Stimulated activated CD8-positive, alpha-beta memory T cell treated with anti-CD3 and anti-CD28 coated beads, Interleukin-4, amount 100 ng/mL, for 24 hours (primary cell): ENCODE data around the gene DPP10.

Source experiments
- DNase-seq: peaks from one replicate; pipeline ENCODE4 v3.0.0-alpha.2; 2020; ENCODE audit warnings: low read depth

The DPP10 gene

DNA sequence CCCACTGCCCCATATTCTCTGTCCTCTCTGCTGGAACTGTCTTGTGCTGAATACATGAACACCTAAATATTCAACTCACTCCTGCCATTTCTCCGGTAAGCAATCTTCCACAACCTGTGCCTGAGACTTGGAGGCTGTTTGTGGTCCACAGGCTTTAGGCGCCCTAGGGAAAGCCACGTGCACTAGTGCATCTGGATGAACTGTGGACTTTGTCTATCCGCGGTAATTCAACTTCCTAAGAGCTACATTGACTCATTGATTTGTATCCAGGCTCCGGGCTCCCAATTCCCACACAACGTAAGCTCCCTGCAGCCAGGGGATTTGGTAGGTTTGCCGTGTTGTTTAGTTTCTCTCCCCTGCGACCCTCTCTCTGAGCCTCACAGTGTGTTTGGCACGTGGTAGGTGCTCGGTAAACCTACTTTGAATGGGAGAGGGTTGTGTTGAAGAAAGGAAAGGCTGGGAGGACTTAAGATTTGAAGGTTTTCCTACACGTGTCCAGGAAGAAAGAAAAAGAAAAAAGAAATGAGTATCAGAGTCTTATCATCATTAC is 718.2 kb downstream of the DPP10 start:
- DNase-seq: no peak

DNA sequence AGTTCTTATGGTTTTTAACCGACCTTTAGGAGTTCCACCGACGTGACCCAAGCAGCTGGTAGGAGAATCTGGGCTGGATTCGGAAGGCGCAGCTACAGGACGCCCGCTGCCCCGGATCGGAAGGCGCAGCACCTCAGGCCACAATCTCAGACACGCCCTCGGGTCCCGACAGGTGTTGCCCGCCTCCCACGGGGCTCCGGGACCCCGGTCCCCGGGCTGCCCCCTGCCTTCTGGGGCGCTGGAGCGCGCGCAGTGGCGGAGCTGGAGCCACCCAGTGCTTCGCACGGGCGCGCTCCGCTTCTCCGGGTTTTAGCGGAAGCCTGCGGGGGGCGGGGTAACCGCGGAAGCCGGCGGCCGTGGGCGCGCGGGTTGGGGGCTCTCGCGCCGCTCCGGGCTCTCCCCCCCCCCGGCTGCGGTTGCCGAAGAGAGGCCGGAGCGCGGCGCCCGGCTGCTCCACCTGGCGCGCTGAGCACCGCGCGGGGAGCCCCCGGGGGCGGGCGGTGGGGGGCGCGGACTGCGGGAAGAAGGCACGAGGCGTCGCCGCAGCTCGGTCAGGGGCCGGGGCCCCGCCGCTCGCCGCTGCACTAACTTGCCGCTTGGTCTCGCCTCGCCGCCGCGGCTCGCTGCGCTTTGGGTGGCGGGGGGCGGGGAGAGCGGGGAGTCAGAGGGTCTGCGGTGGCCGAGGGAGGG is 718.8 kb downstream of the DPP10 start:
- no peak for DNase-seq

DNA sequence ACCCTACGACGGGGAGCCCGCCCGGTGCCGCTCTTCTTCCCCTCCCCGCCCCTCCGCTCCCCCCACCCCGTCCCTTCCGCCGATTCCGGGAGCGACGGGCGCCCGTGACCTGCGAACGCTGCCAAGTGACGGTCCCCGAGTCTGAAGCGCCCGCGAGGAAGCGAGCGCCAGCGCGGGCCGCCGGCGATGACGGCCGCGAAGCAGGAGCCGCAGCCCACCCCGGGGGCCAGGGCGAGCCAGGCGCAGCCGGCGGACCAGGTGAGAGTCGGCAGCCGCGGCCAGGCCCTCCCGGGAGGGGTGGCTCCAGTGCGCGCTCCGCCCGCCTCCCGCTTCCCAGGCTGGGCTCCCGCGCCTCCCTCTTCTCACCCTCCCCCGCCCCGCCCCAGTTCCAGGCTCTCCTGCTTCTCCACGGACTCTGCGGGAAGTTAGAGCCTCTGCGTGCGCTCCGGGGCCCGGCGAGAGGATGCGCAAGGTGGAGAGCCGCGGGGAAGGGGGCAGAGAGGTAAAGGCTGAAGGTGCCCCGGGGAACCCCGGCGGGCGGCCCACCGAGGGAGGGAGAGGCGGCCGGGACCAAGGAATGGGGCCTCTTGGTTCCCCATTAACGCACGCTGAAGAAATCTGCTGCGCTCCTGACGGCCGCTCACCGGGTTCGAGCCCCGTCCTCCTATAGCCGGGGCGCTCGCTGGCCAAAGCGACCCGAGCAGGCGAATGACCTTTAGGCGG is 719.5 kb downstream of the DPP10 start:
- DNase-seq: no peak

DNA sequence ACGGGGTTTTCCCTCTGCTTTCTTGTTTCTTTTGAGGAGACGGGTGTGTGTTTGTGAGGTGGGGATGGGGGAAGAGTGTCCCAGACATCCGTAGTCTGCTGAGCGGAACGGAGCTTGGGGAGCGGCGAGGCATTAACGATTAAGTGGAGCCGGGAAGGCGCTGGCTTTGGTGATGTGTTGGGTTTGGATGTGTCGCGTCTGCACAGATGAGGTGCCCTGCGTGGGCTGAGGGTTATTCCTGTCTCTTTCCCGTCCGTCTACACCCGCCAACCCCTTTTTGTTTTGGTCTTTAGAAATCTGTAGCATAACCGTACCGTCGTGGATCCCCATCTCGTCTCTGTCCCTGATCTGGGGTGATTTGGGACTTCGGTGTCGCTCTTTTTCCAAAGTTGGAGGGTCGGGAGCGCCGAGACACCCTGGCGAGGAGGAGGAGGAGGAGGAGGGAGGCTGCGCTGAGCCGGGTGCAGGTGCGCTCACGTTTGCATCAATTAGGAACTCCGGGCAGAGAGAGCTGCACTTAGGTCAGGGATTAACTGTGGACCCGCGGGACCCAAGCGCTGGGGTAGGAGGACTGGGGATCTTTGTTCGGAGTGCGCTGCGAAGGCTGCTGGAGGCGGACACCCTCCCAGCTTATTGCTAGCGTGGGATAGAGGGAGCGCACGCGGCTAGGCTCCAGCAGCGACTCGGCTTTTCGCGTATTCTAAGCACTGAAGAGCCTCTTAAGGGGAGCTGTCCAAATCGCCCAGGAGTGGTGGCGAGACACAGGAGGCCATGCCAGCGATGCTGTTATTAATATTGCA is 720.3 kb downstream of the DPP10 start:
- no peak for DNase-seq

DNA sequence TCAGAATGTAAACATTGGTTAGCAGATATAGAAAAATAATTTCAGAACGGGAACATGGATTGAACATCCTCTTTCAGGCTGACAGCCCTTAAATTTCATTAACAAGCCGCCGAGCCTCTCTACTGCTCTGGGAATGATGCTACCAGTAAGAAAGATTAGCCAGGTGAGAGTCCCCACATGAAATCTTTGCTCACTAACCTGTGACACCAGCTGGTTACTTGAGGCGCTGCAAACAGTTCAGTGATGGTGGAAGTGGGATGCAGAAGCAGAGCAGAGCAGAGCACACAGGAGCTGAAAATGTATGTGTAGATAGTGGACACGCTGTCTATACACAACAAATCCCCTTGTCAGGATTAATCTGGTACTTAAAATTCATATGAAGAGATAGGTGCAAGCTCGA is 721.1 kb downstream of the DPP10 start:
- DNase-seq: no peak

DNA sequence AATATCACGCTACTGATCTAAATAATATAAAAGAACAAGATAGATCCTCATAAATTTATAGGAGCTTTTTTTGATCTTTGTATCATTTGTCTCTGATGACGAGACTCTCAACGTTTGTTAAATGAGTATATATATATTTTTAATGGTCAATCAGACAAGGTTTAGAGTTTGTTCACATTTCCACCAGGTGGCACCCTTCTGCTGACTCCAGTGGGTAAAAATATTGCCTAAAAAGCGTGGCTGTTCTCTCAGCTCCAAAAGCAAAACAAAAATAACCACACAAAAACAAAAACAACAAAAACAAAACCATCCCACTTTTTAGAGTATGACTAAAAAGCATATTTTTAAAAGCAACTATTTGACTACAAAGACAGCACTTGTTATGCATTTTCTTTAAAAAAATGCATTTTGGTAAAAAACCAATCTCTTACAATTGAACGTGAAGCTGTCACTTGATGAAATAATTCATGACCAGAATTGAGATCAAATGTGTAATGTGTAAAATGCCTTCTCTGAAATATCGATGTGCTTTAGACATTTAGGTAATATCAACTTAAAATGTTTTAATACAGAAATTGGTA is 723.2 kb downstream of the DPP10 start:
- DNase-seq: no peak

DNA sequence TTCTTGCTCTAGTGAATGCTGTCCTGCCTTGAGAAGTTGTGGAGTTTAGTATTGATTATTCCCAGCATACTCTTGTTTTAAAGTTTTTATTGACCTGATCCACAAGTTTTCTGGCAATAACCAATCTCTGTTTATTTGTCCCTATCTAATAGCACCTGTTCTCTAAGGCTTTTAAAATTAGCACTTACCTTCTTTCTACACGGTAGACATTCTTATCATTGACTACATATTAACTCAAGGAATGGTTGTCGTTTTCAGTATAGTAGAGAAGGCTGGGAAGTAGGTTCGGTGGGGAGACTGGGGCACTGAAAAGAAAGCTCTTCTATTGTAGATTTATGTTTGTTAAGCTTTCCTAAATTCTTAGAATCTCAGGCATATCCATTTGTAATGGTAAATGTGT is 726.0 kb downstream of the DPP10 start:
- no peak for DNase-seq

DNA sequence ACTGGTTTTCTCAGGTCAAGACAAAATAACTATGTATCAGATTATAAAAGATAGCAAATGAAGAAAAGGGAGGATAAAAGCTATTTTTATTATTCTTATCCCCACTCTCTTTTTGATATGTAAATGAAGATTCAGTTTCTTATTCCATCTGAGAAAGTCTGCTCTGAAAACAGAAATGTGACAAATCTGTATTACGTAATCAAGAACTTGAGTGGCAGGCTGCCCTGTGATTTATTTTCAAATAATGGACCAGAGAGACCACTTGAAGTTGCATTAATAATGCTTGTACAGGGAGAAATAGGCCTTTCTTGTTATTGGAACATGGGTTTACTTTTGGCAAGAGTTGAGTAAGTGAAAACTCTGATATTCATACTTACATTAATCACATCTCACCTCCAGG is 727.4 kb downstream of the DPP10 start:
- DNase-seq: no peak

DNA sequence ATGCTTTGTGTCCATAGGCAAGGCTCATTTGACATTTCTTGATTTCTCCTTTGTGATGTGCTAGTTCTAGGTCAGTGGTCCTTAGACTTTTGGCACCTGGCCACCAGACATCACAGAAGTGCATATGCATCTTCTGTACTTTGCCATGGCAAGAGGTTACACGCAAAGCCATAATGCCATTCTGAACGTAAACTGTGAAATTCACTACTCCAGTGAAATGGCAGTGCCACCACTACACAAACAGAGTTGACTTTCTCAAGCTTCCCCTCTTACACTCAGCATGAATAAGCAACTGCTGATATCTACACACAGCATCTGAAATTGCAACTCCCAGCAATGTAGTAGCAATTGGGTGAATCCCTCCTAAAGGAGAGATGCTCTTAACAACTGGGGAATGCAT is 729.3 kb downstream of the DPP10 start:
- DNase-seq: no peak

DNA sequence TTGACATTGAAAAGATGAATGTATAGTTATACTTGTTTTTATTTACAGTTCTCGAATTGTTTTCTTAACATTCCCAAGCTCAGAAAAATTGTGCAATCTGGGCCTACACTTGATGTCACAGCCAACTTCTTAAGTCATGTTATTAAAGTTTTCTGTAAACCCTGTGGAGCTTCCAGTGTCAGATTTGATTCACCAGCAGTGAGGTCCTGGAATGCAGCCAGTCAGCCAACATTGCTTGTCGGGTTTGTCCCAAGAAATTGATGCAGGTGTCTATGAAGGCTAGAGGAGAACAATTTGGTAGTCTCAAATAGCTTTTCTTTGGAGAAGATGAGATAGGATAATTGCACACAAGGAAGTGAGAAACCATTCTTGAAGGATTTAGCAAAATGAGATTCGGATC is 732.2 kb downstream of the DPP10 start:
- DNase-seq: no peak

DNA sequence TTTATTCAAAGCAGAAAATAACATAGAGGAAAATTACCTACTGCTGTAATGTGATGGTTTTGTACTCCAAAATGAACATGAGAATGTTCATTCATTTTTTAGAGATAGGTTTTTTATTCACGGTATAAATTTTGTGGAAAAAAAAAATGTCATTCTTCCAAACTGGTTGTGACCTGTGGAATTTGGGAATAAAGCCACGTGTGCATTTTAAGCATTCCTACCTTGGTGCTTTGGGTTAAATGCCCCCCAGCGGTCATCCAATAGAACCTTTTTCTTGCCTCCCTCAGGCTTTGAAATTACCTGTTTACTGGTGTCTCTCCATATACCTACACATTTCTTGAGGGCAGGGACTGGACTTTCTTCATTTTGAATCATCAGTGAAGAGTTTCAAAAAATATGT is 740.7 kb downstream of the DPP10 start:
- DNase-seq: no peak

DNA sequence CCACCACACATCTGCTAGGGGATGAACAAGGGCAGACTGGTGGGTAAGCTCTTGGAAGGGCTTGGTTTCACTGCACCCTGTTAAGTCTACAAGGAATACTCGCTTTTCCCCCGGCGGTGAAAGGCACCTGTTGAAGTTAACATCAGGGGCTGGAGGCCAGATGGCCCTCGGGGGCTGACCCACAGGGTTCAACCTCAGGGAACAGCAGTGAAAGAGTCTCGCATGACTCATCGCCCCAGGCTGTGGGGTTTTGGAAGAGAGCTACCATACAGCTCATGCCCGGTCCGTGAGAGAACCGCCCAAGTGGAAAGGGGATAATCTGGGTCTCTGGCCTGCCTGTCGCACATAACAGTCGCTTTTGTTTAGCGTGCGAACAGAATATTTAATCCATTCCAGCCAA is 748.0 kb downstream of the DPP10 start:
- no peak for DNase-seq

DNA sequence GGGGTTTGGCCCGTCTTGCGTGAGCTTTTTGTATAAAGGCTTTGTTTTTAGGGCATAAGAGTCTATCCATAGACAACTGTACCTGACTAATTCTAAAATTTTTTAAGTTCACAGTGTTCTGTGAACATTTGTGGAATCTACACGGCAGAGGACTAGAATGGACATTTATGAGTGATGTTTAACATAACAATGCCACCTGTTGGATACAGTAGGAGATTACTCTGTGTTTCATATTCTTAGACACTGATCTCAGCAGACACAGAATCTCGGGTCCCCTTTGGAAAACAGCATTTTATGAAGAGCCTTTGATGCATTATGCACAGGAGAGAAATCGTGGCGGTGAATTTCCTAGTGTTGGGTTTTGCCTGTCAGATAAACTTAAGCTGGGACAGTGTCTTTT is 752.2 kb downstream of the DPP10 start:
- DNase-seq: no peak

DNA sequence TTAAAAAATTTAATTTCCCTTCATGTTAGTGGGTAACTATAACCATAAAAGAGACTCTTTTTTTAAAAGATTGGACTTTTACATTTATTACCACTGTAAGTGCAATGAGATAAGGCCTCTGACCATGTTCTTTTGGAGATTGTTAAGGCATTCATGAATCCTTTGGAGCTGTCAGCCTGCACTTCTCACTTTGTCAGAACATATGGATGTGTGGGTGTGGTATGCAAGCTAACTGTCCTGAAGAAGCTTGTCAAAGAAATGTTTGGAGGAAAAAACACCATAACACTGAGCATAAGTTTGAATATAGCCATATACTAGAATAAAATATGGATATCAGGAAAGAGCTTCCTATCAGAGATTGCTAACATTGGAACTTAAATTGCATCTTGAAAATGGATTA is 754.1 kb downstream of the DPP10 start:
- no peak for DNase-seq

DNA sequence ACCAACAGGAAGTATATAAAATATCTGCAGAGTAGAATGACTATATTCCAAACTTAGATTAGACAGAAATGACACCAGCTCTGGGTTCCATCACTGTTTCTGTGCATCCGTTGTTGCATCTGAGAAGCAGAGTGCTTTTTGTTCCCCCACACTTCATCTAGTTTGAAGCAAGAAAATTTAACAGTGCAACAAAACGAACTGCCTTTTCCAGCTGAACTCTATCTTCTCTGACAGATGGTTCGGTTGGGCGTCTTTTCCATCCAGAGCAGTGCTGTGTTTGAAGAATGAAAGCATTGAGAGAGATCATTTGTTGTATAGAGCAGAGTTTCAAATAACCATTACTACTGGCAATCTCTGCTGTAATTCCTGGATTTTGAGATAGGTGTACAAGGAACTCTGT is 757.5 kb downstream of the DPP10 start:
- no peak for DNase-seq

DNA sequence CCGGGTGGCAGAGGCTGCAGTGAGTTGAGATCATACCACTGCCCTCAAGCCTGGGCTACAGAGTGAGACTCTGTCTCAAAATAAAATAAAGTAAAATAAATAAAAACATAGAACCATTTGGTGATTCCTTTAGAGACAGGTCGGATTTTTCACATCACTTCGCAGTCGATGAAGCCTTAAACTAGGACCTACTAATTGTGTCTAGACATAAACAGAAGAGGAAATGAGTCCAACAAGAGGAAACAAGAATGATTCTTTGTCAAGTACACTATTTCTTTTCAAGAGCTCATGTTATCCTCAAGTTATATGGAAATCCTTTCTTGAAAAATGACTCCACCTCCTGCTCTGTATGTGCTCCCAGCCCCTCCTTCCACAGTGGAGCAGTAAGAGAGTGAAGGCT is 758.9 kb downstream of the DPP10 start:
- DNase-seq: no peak

DNA sequence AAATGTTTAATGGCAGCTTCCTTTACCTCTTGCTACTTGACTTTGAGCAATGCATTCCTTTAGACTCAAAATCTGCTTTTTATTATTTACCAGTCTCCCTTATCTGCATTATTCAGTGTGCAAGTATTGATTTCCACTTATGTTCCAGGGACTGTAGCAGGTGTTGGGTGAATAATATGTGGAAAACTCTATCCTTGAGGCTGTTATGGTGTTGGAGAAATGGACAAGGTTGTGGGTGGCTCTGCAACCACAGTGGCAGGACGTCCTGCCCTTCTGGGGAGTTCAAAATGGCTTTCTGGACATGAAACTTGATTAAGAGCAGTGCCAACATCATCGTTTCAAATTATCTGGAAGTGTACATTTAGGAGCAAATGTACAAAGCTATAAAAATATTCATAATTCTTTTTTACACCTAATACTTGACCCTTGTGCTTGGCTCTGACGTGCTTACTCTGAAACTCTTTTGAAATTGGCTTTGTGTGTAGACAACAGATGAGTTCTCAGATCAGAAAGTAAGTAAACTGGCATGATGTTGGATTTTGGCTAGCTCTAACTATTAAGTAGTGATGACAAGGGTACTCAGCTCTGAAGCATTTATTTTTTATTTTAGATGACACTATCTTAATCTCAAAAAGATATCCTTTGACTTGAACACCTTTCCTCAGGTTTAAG is 766.2 kb downstream of the DPP10 start:
- no peak for DNase-seq

DNA sequence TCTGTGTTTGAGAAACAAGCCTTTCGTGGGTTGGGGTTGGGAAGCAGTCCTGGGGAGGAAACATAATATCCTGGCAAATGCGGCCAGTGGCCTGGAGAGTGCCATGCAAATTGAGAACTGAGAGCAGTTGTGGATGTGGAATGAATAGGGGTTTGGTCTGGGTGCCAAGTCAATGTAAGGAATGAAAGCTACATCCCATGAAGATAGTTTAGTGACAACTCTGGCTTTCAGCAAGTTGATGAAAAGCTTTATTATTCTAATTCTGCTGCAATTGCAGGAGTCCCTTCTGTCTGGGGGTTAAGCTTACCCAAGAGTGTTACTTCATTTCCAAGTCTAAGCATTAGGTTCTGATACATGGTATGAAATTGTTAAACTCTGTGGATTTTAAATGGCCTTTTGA is 771.6 kb downstream of the DPP10 start:
- DNase-seq: no peak

DNA sequence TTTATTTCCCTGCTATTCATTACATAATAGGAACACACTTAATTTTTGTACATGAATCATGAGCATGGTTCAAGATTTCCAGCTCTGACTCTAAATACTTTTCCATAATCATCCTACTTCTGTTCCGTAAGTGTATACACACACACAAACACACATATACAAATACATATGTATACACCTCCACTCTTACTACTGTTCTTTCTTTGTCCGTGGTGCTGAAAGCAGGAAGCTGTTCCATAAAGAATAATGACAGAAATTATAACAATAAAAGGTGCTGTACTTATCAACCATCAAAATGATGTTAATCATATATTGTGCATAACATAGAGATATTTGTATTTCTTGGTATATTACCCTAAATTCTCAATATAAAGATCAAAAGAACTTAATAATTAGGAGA is 776.9 kb downstream of the DPP10 start:
- DNase-seq: no peak

DNA sequence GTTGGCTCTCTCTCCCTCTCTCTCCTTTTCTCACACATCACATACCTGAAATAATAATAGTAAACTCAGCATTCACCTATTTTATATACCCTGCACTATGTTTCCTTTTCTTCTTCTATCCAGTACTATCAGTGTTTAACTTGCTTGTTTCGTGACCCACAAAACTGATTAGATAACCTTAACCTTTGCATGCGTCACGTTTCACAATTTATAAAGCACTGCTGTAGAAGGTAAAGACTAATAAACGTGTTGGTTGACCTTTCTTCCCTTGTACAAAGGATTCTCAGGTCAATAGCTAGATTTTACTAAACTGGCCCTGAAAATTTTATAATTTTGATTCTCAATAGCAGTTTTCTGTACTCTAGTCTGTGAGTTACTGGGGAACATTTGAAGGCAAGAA is 791.7 kb downstream of the DPP10 start:
- DNase-seq: no peak

DNA sequence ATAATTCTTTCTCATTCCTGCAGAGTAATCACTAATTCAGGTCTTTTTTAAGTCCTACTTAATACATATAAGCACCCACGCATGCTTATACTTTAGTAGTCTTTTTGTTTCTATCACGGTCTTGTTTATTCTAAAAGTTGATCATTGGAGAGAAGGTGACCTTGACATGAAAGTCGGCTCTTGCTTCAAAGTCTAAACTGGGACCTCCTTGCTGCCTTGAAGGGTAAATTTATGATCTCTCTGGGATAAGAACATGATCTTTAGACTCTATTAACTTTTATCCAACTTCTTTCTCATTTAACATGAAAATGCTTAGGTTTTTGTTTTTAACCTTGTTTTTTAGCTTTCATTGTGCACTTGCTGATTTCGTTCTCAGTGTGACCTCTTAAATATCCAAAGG is 792.3 kb downstream of the DPP10 start:
- DNase-seq: no peak

DNA sequence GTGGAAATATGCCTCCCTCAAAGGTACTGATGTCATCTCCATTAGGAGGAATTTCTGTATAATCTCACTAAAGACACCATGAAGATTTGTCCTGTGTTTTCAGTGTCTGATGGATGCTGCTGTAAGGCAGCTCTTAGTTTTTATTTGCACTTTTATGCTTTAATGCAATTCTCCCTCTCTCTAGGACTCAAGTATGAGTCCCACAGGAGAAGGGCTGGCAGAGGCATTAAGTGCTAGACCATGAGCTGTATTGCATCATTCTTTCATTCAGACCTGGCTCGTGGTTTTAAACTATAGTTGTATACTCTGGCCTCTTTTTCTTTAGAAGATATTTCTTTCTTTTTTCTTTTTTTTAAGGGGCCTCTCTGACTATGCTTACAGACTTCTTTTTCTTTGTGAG is 805.6 kb downstream of the DPP10 start:
- no peak for DNase-seq
